ENCODE results near the gene DOHH.
A peak's percentile ranks its signal among the peaks of the same experiment; 100 is the strongest.

DOHH gene

GRCh38 chr19:3500429-3501101 is at the start of gene DOHH:
DOHH (minus strand) TSS chr19:3500674; CDS start chr19:3496814, 3,860 bp downstream.
- peak; percentile 95 for DNase-seq (ENCODE audit: low read depth)

- DNase-seq (ENCODE audit: low read depth), result no peak
Measured at GRCh38 chr19:3549816-3550215, 49.3 kb upstream of the DOHH start.

- DNase-seq (ENCODE audit: low read depth), result no peak
Measured at GRCh38 chr19:3548606-3549005, 48.1 kb upstream of the DOHH start.

GRCh38 chr19:3547767-3548282 is 47.4 kb upstream of the DOHH start:
- DNase-seq (ENCODE audit: low read depth), result no peak

- no peak for DNase-seq (ENCODE audit: low read depth)
Measured at GRCh38 chr19:3547301-3547731, 46.8 kb upstream of the DOHH start.

GRCh38 chr19:3546119-3546518 is 45.6 kb upstream of the DOHH start:
- no peak for DNase-seq (ENCODE audit: low read depth)

GRCh38 chr19:3545669-3546034 is 45.2 kb upstream of the DOHH start:
- DNase-seq (ENCODE audit: low read depth), result no peak

- DNase-seq (ENCODE audit: low read depth), result peak; percentile 58
Measured at GRCh38 chr19:3544742-3545668, 44.5 kb upstream of the DOHH start.

- no peak for DNase-seq (ENCODE audit: low read depth)
Measured at GRCh38 chr19:3544058-3544376, 43.5 kb upstream of the DOHH start.

GRCh38 chr19:3543150-3544057 is 42.9 kb upstream of the DOHH start:
- no peak for DNase-seq (ENCODE audit: low read depth)

- no peak for DNase-seq (ENCODE audit: low read depth)
Measured at GRCh38 chr19:3539756-3540118, 39.3 kb upstream of the DOHH start.

GRCh38 chr19:3538965-3539755 is 38.7 kb upstream of the DOHH start, which contains the start of gene TEKTIP1:
TEKTIP1 (plus strand) TSS chr19:3539174; CDS start chr19:3539178, 4 bp downstream.
- no peak for DNase-seq (ENCODE audit: low read depth)

GRCh38 chr19:3538258-3538929 is 37.9 kb upstream of the DOHH start:
- no peak for DNase-seq (ENCODE audit: low read depth)

- no peak for DNase-seq (ENCODE audit: low read depth)
Measured at GRCh38 chr19:3537438-3538240, 37.2 kb upstream of the DOHH start.

- DNase-seq (ENCODE audit: low read depth), result no peak
Measured at GRCh38 chr19:3537101-3537437, 36.6 kb upstream of the DOHH start.

GRCh38 chr19:3536429-3537100 is 36.1 kb upstream of the DOHH start:
- DNase-seq (ENCODE audit: low read depth), result no peak

- no peak for DNase-seq (ENCODE audit: low read depth)
Measured at GRCh38 chr19:3535981-3536380, 35.5 kb upstream of the DOHH start.

GRCh38 chr19:3535563-3535965 is 35.1 kb upstream of the DOHH start:
- DNase-seq (ENCODE audit: low read depth), result no peak

GRCh38 chr19:3535235-3535535 is 34.7 kb upstream of the DOHH start:
- DNase-seq (ENCODE audit: low read depth), result no peak
